ENCODE measurements around the gene STX8.

GRCh38 chr17:9557857-9558256, 17.8 kb downstream of the STX8 start:
- TF ChIP-seq L3MBTL2 (conservative IDR thresholded peaks at IDR 0.05): no peak
- no peak for TF ChIP-seq HDGF (IDR thresholded peaks at IDR 0.05; ENCODE audit: borderline replicate concordance)
